Common myeloid progenitor, CD34-positive (primary cell): ENCODE results near the gene XCR1.
"Not testable (repeated sequence)": the region's sequence is repeated elsewhere in the genome, so short reads cannot be mapped to it uniquely, and the experiment has no call there.

Source experiments
- CTCF ChIA-PET: fragments of 350-600 bp; sonication (Branson Sonifier 250); formaldehyde crosslinking; loops from one replicate; lab custom pipeline; 2021; ENCODE audit warnings: antibody characterized with exemption; lab: Charles Lee
- POLR2A ChIA-PET: fragments of 350-600 bp; sonication (Branson Sonifier 250); formaldehyde crosslinking; loops from one replicate; lab custom pipeline; 2021; ENCODE audit warnings: antibody characterized with exemption; lab: Charles Lee
- DNase-seq, 3 donors: peaks; one replicate each; pipeline versions ENCODE4 v3.0.0 to v3.0.0-alpha.2; 2013
- H3K27ac ChIP-seq, 2 experiments: 1 replicate in 1 of 2; 2 replicates in 1 of 2; pipeline ENCODE4 v1.7.0; 2013; ENCODE audit warnings: inconsistent platforms in 2 of 2, low read length in 2 of 2, mild to moderate bottlenecking in 2 of 2, low read depth in 1 of 2, moderate library complexity in 1 of 2; ENCODE audit not compliant: severe bottlenecking in 2 of 2, insufficient read depth in 1 of 2, poor library complexity in 1 of 2
- H3K27me3 ChIP-seq, 5 experiments: replicated peaks in 2 of 5; 1 replicate in 3 of 5; 2 replicates in 2 of 5; pipeline versions ENCODE4 v1.6.1 to v1.7.0; 2013; ENCODE audit warnings: low read length in 4 of 5, mild to moderate bottlenecking in 2 of 5, moderate library complexity in 2 of 5, inconsistent platforms in 1 of 5; ENCODE audit not compliant: insufficient read depth in 5 of 5, control insufficient read depth in 4 of 5
- H3K36me3 ChIP-seq, 4 experiments: 1 replicate in 2 of 4; 2 replicates in 2 of 4; pipeline versions ENCODE4 v1.6.1 to v1.7.0; 2013; ENCODE audit warnings: low read length in 3 of 4, control low read depth in 1 of 4, mild to moderate bottlenecking in 1 of 4; ENCODE audit not compliant: control insufficient read depth in 4 of 4, insufficient read depth in 4 of 4
- H3K4me1 ChIP-seq, 4 experiments: 1 replicate in 3 of 4; 2 replicates in 1 of 4; pipeline versions ENCODE4 v1.6.1 to v1.7.1; 2013; ENCODE audit warnings: low read length in 3 of 4, mild to moderate bottlenecking in 3 of 4, control low read depth in 1 of 4, inconsistent platforms in 1 of 4, moderate library complexity in 1 of 4; ENCODE audit not compliant: control insufficient read depth in 4 of 4, insufficient read depth in 4 of 4; ENCODE audit errors: control extremely low read depth in 1 of 4
- H3K4me3 ChIP-seq, 7 experiments: 1 replicate in 4 of 7; 2 replicates in 3 of 7; pipeline versions ENCODE4 v1.5.1 to v1.7.0; 2013; ENCODE audit warnings: mild to moderate bottlenecking in 7 of 7, low read length in 6 of 7, moderate library complexity in 6 of 7, inconsistent platforms in 2 of 7, low read depth in 2 of 7, control low read depth in 1 of 7; ENCODE audit not compliant: insufficient read depth in 4 of 7, control insufficient read depth in 1 of 7; ENCODE audit errors: extremely low read depth in 1 of 7
- H3K9me3 ChIP-seq, 5 experiments: 1 replicate in 4 of 5; 2 replicates in 1 of 5; pipeline versions ENCODE4 v1.6.1 to v1.7.1; 2013; ENCODE audit warnings: low read length in 4 of 5, mild to moderate bottlenecking in 2 of 5, inconsistent platforms in 1 of 5, low read depth in 1 of 5, moderate library complexity in 1 of 5; ENCODE audit not compliant: control insufficient read depth in 4 of 5, insufficient read depth in 2 of 5; ENCODE audit errors: control extremely low read depth in 1 of 5
- WGBS: methylation state at CpG from one replicate; pipeline ENCODE4 v1.1.5; 2013; ENCODE audit not compliant: insufficient coverage; 5-methylcytosine and 5-hydroxymethylcytosine counted together

Gene XCR1

GRCh38 chr3:45997499-45997898 is 29.8 kb downstream of the XCR1 start:
- H3K27ac ChIP-seq, POLR2A ChIA-PET, H3K4me3 ChIP-seq, H3K36me3 ChIP-seq, DNase-seq, H3K27me3 ChIP-seq, CTCF ChIA-PET, H3K9me3 ChIP-seq: not testable (repeated sequence)
- 100% methylated on average over 9 of the region's 19 CpGs for WGBS
- H3K4me1 ChIP-seq: peaks cover 7 to 29% (median 22%) of the 10 kb centered on the region in 4 experiments

DNA sequence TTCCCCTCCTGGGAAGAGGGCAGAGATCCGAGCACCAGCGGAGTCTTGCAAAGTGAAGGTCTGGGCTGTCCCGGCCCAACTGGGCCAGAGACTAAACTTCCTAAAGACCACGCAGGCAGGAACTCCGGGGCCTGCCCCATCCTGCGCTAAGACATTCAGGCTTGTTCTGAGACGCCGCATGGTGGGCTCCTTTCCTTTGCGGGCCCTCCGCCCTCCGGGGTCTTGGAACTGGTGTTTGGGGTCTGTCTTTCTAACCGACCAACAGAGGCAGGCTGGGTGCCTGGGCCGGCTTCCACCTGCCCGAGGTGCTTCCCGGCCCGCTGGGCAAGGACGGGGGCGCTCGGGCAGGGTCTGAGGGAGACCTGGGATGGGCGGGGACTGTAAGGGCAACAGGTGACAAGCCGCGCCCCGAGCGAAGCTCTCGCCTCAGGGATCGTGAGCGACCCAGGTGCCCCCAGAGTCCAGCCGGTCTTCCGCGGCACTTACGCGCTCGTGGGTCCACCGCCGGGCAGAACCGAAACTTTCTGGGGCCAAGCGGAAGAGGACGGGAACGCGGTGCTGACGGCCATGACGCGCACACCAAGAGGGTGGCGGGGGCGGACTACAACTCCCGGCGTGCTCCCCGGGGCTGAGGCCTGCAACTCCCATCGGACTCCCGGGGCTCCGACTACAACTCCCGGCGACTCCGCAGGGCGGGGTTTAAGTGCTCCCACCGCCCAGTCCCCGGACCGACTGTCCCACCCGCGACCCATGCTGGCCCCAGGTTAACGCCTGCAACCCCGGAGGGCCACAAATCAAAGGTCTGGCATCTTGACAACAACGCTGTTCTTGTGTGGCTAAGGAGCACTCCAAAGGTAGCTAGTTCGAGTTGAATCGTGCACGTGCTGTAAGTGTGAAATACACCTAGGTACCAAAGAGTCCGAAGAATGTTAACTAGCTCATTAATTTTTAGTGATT is 31.8 kb downstream of the XCR1 start, which contains the start of gene FYCO1:
Gene FYCO1 (minus strand): TSS at position 589 of the 957 bp plus-strand sequence. CDS start 10,914 bp downstream, outside the sequence.
- Histone ChIP-seq H3K4me3 (peak within 1 kb of the TSS; percentile 83 to 96 (median 93)), H3K4me1 (peaks cover 9 to 43% (median 34%) of the 10 kb centered on the region in 4 experiments), H3K27ac (peak within 1 kb of the TSS; percentile 65 to 83), H3K27me3 (no peaks in the 10 kb centered on the region), H3K36me3 (peaks cover 0 to 2% (median 0%) of the 10 kb centered on the region in 4 experiments), H3K9me3 (no peaks in the 10 kb centered on the region)
- POLR2A ChIA-PET: no interaction called here
- CTCF ChIA-PET: interaction anchor here (1.0 to 1.4 kb wide), 3 partner anchors 14 to 42 kb away, joined by 3 to 4 read pairs (median 3); no protein-coding TSS in a partner anchor
- DNase-seq: peak; percentile 84 to 90 (median 87)
- WGBS: 1% methylated on average over 63 of the region's 67 CpGs

GRCh38 chr3:45994419-45995235 is 32.7 kb downstream of the XCR1 start:
- peaks cover 9 to 43% (median 34%) of the 10 kb centered on the region in 4 experiments for H3K4me1 ChIP-seq
- CTCF ChIA-PET: interaction anchor here (0.7 to 1.4 kb wide), 4 partner anchors 10 to 213 kb away, joined by 3 read pairs; partner anchors contain the start of gene CCR1
- H3K9me3 ChIP-seq: no peaks in the 10 kb centered on the region
- 9% methylated on average over 9 of the region's 16 CpGs for WGBS
- peaks cover 0 to 5% (median 0%) of the 10 kb centered on the region in 4 experiments for H3K36me3 ChIP-seq
- H3K27me3 ChIP-seq: no peaks in the 10 kb centered on the region
- H3K27ac ChIP-seq: peak overlapping the region in 1 of 2 experiments; percentile 83
- peak overlapping the region; percentile 83 to 96 (median 93) for H3K4me3 ChIP-seq
- POLR2A ChIA-PET: interaction anchor here (0.6 kb wide), 1 partner anchor 50 kb away, joined by 4 read pairs; no protein-coding TSS in a partner anchor
- DNase-seq: peak in 2 of 3 donors; percentile 57 to 60

- no peak overlapping the region for H3K27ac ChIP-seq
- H3K9me3 ChIP-seq: no peaks in the 10 kb centered on the region
- H3K27me3 ChIP-seq: no peaks in the 10 kb centered on the region
- CTCF ChIA-PET: interaction anchor here (1.0 to 1.4 kb wide), 3 partner anchors 9 to 84 kb away, joined by 3 to 4 read pairs (median 3); no protein-coding TSS in a partner anchor
- H3K4me1 ChIP-seq: peaks cover 9 to 43% (median 34%) of the 10 kb centered on the region in 4 experiments
- DNase-seq: peak in 2 of 3 donors; percentile 50 to 69
- H3K4me3 ChIP-seq: no peak overlapping the region
- POLR2A ChIA-PET: no interaction called here
- 79% methylated on average over 3 of the region's 3 CpGs for WGBS
- H3K36me3 ChIP-seq: peaks cover 0 to 5% (median 0%) of the 10 kb centered on the region in 4 experiments
Observed at GRCh38 chr3:45993421-45994027, 33.8 kb downstream of the XCR1 start.

DNA sequence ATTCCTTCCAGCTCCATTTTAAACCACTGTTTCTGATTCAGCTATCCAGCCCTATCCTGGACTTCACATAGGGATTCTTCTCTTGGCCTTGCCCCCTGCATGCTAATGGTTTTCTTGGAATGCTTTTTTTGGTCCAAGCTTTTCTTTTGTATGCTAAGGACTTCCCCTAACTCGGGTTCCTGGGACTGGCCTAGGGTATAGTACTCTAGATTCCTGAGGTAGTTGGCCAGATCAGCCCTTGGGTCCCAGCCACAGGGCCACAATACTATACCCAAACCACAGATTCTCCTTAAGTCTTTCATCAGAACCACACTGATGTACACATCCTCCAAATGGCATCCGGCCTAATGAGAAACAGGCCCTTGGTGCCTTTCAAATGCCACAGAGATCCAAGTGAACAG is 34.5 kb downstream of the XCR1 start:
- H3K27me3 ChIP-seq: no peaks in the 10 kb centered on the region
- peaks cover 0 to 5% (median under 1%) of the 10 kb centered on the region in 4 experiments for H3K36me3 ChIP-seq
- no peak overlapping the region for H3K27ac ChIP-seq
- CTCF ChIA-PET: interaction anchor here (1.1 to 1.4 kb wide), 2 partner anchors 9 to 85 kb away, joined by 3 to 4 read pairs; no protein-coding TSS in a partner anchor
- DNase-seq: no peak
- POLR2A ChIA-PET: no interaction called here
- WGBS: 100% methylated on average over 1 of the region's 2 CpGs
- H3K4me1 ChIP-seq: peaks cover 9 to 43% (median 34%) of the 10 kb centered on the region in 4 experiments
- no peak overlapping the region for H3K4me3 ChIP-seq
- no peaks in the 10 kb centered on the region for H3K9me3 ChIP-seq

DNA sequence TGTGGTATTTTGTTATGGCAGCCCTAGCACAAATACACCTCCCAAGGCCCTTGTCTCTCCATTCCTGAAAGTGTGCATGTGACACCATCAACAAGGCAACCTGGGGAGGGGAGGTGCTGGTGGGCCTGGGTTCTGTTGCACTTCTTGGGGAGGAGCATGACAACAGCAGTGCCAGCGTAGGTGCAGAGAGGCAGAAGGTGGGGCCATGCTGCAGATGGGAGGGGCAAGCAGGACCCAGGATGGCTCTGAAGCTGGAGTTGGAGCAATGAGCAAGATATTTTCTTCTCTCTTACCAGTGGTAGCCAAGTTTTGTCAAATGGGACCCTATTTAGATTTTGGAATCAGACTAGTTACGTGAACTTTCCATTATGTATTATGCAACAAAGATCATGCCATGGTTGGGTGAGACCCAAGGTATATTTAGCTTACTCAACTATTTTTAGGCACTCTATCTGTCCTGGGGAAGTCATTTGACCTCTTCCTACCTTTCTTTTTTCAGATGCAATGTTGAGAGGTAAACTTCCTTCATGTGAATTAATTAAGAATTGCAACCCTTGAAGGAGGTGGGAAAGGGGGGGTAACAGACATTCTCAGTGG is 35.1 kb downstream of the XCR1 start:
- H3K4me3 ChIP-seq: no peak overlapping the region
- no peak for DNase-seq
- WGBS: 100% methylated on average over 1 of the region's 2 CpGs
- ChIA-PET CTCF (no interaction called here), POLR2A (no interaction called here)
- no peaks in the 10 kb centered on the region for H3K9me3 ChIP-seq
- peaks cover 9 to 43% (median 34%) of the 10 kb centered on the region in 4 experiments for H3K4me1 ChIP-seq
- H3K36me3 ChIP-seq: peaks cover 0 to 5% (median 1%) of the 10 kb centered on the region in 4 experiments
- H3K27ac ChIP-seq: no peak overlapping the region
- no peaks in the 10 kb centered on the region for H3K27me3 ChIP-seq
